ENCODE results near the gene SLC35A3.

SLC35A3 gene

GRCh38 chr1:100019220-100019619 lies 49.4 kb downstream of the SLC35A3 start:
- no peaks in the 10 kb centered on the region for H3K27me3 ChIP-seq (ENCODE audit: insufficient read depth, low read length, poor library complexity, severe bottlenecking)
- H3K4me1 ChIP-seq (ENCODE audit: insufficient read depth, low read length, poor library complexity, severe bottlenecking), result peaks cover 6% of the 10 kb centered on the region
- H3F3A ChIP-seq (ENCODE audit: low read depth), result no peaks in the 10 kb centered on the region
- no peak overlapping the region for H3K4me2 ChIP-seq (ENCODE audit: low read depth, low read length, poor library complexity, severe bottlenecking)
- H3K4me3 ChIP-seq (ENCODE audit: low read length, poor library complexity, severe bottlenecking), result no peak overlapping the region
- H3K36me3 ChIP-seq (ENCODE audit: insufficient read depth, low read length), result peaks cover 5% of the 10 kb centered on the region; the same call in 1 of the 2 replicates
- no peak overlapping the region for H3K9ac ChIP-seq (ENCODE audit: low read depth, low read length, poor library complexity, severe bottlenecking)
- TF ChIP-seq EZH2phosphoT487 (IDR thresholded peaks at IDR 0.05; ENCODE audit: borderline replicate concordance) (no peak), CTCF (conservative IDR thresholded peaks at IDR 0.05; ENCODE audit: low read length) (no peak)
- no peak overlapping the region for H2AFZ ChIP-seq (ENCODE audit: low read length)
- H3K79me2 ChIP-seq (ENCODE audit: insufficient read depth, low read length), result no peaks in the 10 kb centered on the region
- H4K20me1 ChIP-seq (ENCODE audit: insufficient read depth, low read length, poor library complexity, severe bottlenecking), result no peaks in the 10 kb centered on the region
- H3K9me3 ChIP-seq (ENCODE audit: insufficient read depth, low read depth, low read length), result no peaks in the 10 kb centered on the region
- no peaks in the 10 kb centered on the region for H3K9me2 ChIP-seq (replicated peaks; ENCODE audit: low read depth, low read length)

GRCh38 chr1:100023482-100023881 lies 53.7 kb downstream of the SLC35A3 start:
- Histone ChIP-seq H3K9me3 (ENCODE audit: insufficient read depth, low read depth, low read length) (no peaks in the 10 kb centered on the region), H4K20me1 (ENCODE audit: insufficient read depth, low read length, poor library complexity, severe bottlenecking) (no peaks in the 10 kb centered on the region), H3K4me1 (ENCODE audit: insufficient read depth, low read length, poor library complexity, severe bottlenecking) (peaks cover under 1% of the 10 kb centered on the region), H3F3A (ENCODE audit: low read depth) (no peaks in the 10 kb centered on the region), H2AFZ (ENCODE audit: low read length) (no peak overlapping the region), H3K4me2 (ENCODE audit: low read depth, low read length, poor library complexity, severe bottlenecking) (no peak overlapping the region), H3K27me3 (ENCODE audit: insufficient read depth, low read length, poor library complexity, severe bottlenecking) (no peaks in the 10 kb centered on the region), H3K9me2 (replicated peaks; ENCODE audit: low read depth, low read length) (no peaks in the 10 kb centered on the region), H3K79me2 (ENCODE audit: insufficient read depth, low read length) (no peaks in the 10 kb centered on the region), H3K9ac (ENCODE audit: low read depth, low read length, poor library complexity, severe bottlenecking) (no peak overlapping the region), H3K36me3 (ENCODE audit: insufficient read depth, low read length) (peaks cover 5% of the 10 kb centered on the region; the same call in 1 of the 2 replicates), H3K4me3 (ENCODE audit: low read length, poor library complexity, severe bottlenecking) (no peak overlapping the region)
- TF ChIP-seq CTCF (conservative IDR thresholded peaks at IDR 0.05; ENCODE audit: low read length), result no peak
- TF ChIP-seq EZH2phosphoT487 (IDR thresholded peaks at IDR 0.05; ENCODE audit: borderline replicate concordance), result no peak

- H3F3A ChIP-seq (ENCODE audit: low read depth), result no peaks in the 10 kb centered on the region
- H3K9ac ChIP-seq (ENCODE audit: low read depth, low read length, poor library complexity, severe bottlenecking), result no peak overlapping the region
- no peak overlapping the region for H3K4me2 ChIP-seq (ENCODE audit: low read depth, low read length, poor library complexity, severe bottlenecking)
- H3K36me3 ChIP-seq (ENCODE audit: insufficient read depth, low read length), result no peaks in the 10 kb centered on the region
- peaks cover 8% of the 10 kb centered on the region for H3K4me1 ChIP-seq (ENCODE audit: insufficient read depth, low read length, poor library complexity, severe bottlenecking)
- H3K79me2 ChIP-seq (ENCODE audit: insufficient read depth, low read length), result no peaks in the 10 kb centered on the region
- TF ChIP-seq EZH2phosphoT487 (IDR thresholded peaks at IDR 0.05; ENCODE audit: borderline replicate concordance), result no peak
- no peak for TF ChIP-seq CTCF (conservative IDR thresholded peaks at IDR 0.05; ENCODE audit: low read length)
- H3K9me3 ChIP-seq (ENCODE audit: insufficient read depth, low read depth, low read length), result no peaks in the 10 kb centered on the region
- H3K9me2 ChIP-seq (replicated peaks; ENCODE audit: low read depth, low read length), result no peaks in the 10 kb centered on the region
- no peaks in the 10 kb centered on the region for H4K20me1 ChIP-seq (ENCODE audit: insufficient read depth, low read length, poor library complexity, severe bottlenecking)
- no peak overlapping the region for H3K4me3 ChIP-seq (ENCODE audit: low read length, poor library complexity, severe bottlenecking)
- H3K27me3 ChIP-seq (ENCODE audit: insufficient read depth, low read length, poor library complexity, severe bottlenecking), result no peaks in the 10 kb centered on the region
- no peak overlapping the region for H2AFZ ChIP-seq (ENCODE audit: low read length)
Observed at GRCh38 chr1:100027212-100027611, 57.4 kb downstream of the SLC35A3 start.
